ENCODE measurements around the gene GMPPB. TPM values are rescaled to one million over a fixed set of nuclear protein-coding genes. Genes with fewer than 3 reads are reported as not detected.

Gene GMPPB
- total and polyA plus RNA-seq, 4 donors, result 10.8 to 81.2 (median 46.1) TPM

DNA sequence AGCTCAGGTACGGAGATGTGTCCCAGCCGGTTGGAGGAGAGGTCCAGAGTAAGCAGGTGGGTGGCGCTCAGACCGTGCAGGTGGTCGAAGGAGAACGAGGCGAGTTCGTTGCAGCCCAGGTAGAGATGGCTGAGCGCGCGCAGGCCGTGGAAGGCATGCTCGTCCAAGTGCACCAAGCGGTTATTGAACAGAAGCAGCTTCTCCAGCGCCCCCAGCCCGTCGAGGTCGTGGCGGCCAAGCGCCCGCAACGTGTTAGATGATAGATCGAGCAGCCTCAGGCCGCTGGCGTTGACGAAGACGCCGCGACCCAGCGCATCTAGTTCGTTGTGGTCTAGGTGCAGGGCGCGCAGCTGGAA is 4.9 kb downstream of the GMPPB start:
- DNase-seq (peak in 2 of 3 donors; percentile 19 to 27), ATAC-seq (ENCODE audit: insufficient read depth, low FRiP score) (no peak)
- WGBS, 2 donors, result 6 to 10% methylated on average over 33 of the region's 33 CpGs
- Histone ChIP-seq H3K36me3 (ENCODE audit: control insufficient read depth in 4 of 4, insufficient read depth in 4 of 4, low read length in 4 of 4) (peaks cover 0 to 31% (median 17%) of the 10 kb centered on the region in 4 donors), H3K27me3 (ENCODE audit: control insufficient read depth in 3 of 3, insufficient read depth in 3 of 3, low read length in 2 of 3) (no peaks in the 10 kb centered on the region), H3K9me3 (ENCODE audit: control insufficient read depth in 4 of 4, insufficient read depth in 3 of 4, low read length in 3 of 4) (no peaks in the 10 kb centered on the region), H3K27ac (ENCODE audit: low read depth in 1 of 2, low read length in 1 of 2) (peak overlapping the region in 1 of 2 donors; percentile 23), H3K4me3 (peak overlapping the region; percentile 1), H3K9ac (ENCODE audit: insufficient read depth in 1 of 2, low read length in 2 of 2) (no peak overlapping the region), H3K4me1 (ENCODE audit: control insufficient read depth in 5 of 5, insufficient read depth in 5 of 5, low read length in 5 of 5) (peaks cover 0 to 25% (median 11%) of the 10 kb centered on the region in 5 donors)
- TF ChIP-seq, protein P1, sequence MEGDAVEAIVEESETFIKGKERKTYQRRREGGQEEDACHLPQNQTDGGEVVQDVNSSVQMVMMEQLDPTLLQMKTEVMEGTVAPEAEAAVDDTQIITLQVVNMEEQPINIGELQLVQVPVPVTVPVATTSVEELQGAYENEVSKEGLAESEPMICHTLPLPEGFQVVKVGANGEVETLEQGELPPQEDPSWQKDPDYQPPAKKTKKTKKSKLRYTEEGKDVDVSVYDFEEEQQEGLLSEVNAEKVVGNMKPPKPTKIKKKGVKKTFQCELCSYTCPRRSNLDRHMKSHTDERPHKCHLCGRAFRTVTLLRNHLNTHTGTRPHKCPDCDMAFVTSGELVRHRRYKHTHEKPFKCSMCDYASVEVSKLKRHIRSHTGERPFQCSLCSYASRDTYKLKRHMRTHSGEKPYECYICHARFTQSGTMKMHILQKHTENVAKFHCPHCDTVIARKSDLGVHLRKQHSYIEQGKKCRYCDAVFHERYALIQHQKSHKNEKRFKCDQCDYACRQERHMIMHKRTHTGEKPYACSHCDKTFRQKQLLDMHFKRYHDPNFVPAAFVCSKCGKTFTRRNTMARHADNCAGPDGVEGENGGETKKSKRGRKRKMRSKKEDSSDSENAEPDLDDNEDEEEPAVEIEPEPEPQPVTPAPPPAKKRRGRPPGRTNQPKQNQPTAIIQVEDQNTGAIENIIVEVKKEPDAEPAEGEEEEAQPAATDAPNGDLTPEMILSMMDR (IDR thresholded peaks at IDR 0.05; ENCODE audit: control extremely low read depth, extremely low read depth), result no peak

DNA sequence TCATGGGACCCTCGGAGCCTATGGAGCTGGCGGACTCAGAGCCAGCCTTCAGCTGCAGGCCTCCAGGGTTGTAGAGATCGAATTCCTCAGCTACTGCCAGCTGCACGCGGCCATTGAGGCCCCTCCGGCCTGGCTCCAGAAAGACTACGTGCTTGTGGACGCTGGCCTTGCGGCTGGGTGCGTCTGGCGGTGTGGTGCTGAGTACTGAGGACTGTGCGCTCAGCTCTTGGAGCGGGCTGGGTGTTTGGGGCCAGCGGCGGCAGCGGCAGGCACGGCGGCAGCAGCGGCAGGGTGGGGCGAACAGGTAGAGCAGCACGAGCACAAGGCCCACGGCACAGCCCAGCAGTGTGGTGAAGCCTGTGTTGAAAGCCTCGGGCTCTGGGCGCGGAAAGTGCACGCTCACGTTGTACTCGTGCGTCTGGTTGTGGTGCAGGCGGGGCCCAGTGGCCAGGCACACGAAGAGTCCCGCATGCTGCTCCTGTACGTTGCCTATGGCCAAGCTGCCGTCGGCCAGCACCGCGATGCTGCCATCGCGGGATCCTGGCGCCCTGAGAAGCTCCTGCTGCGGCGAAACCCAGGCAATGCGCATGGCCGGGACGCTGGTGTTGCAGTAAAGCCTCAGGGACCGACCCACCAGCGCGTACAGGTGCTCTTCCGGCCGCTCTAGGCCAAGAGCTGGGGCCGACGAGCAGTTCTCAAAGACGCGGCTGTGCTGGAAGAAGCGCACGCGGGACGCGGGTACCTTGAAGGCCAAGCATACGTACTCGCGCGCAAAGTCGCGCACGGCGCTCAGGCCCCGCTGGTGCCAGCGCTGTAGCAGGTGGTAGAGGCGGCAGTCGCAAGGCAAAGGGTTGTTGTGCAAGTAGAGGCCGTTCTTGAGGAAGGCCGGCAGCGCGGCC is 5.5 kb downstream of the GMPPB start:
- Histone ChIP-seq H3K9ac (ENCODE audit: insufficient read depth in 1 of 2, low read length in 2 of 2) (no peak overlapping the region), H3K4me1 (ENCODE audit: control insufficient read depth in 5 of 5, insufficient read depth in 5 of 5, low read length in 5 of 5) (peaks cover 0 to 25% (median 11%) of the 10 kb centered on the region in 5 donors), H3K4me3 (no peak overlapping the region), H3K27ac (ENCODE audit: low read depth in 1 of 2, low read length in 1 of 2) (no peak overlapping the region), H3K27me3 (ENCODE audit: control insufficient read depth in 3 of 3, insufficient read depth in 3 of 3, low read length in 2 of 3) (no peaks in the 10 kb centered on the region), H3K9me3 (ENCODE audit: control insufficient read depth in 4 of 4, insufficient read depth in 3 of 4, low read length in 3 of 4) (no peaks in the 10 kb centered on the region), H3K36me3 (ENCODE audit: control insufficient read depth in 4 of 4, insufficient read depth in 4 of 4, low read length in 4 of 4) (peaks cover 0 to 31% (median 17%) of the 10 kb centered on the region in 4 donors)
- WGBS, 2 donors, result 62 to 70% methylated on average over 69 to 75 of the region's 75 CpGs
- DNase-seq (peak in 1 of 3 donors; percentile 18), ATAC-seq (ENCODE audit: insufficient read depth, low FRiP score) (no peak)
- TF ChIP-seq, protein P1 (IDR thresholded peaks at IDR 0.05; ENCODE audit: control extremely low read depth, extremely low read depth), result no peak

DNA sequence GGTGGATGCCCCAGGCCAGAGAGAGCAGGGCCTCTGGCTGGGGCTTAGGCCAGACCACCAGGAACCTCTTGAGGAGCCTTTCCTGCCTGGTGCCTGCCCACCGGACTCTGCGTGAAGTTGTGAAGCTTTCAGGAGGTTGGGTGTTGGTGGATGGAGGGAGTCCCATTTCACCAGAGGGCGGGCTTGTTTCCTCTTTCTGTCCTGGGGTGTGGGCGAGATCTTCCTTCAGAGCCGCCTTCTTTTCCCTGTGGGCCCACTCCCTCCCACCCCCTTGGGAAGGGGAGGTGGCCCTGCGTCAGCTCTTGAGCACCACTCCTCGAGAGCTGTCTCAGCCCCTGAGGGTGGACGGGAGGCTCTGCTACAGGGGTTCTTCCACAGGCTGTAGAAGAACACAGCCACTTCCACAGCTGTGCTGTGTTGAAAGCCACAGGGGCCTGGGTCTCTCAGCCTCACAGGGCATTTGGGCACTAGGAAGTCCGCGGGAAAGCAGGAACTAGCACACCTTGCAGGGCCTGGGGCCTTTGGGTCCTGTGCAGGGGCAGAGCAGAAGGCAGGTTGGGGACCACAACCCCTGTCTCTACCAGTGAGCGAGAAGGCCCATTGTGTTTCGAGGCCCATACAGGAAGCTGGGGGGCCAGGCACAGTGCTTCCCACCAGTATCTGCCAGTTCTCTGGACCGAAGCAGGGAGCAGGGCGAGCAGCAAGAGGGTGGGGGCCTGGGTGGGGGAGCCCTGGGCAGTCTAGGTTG is 6.4 kb downstream of the GMPPB start:
- Histone ChIP-seq H3K4me3 (no peak overlapping the region), H3K9ac (ENCODE audit: insufficient read depth in 1 of 2, low read length in 2 of 2) (no peak overlapping the region), H3K4me1 (ENCODE audit: control insufficient read depth in 5 of 5, insufficient read depth in 5 of 5, low read length in 5 of 5) (peaks cover 0 to 21% (median 4%) of the 10 kb centered on the region in 5 donors), H3K27me3 (ENCODE audit: control insufficient read depth in 3 of 3, insufficient read depth in 3 of 3, low read length in 2 of 3) (no peaks in the 10 kb centered on the region), H3K9me3 (ENCODE audit: control insufficient read depth in 4 of 4, insufficient read depth in 3 of 4, low read length in 3 of 4) (no peaks in the 10 kb centered on the region), H3K36me3 (ENCODE audit: control insufficient read depth in 4 of 4, insufficient read depth in 4 of 4, low read length in 4 of 4) (peaks cover 0 to 27% (median 17%) of the 10 kb centered on the region in 4 donors), H3K27ac (ENCODE audit: low read depth in 1 of 2, low read length in 1 of 2) (no peak overlapping the region)
- WGBS, 2 donors, result 89 to 91% methylated on average over 13 to 14 of the region's 14 CpGs
- DNase-seq, result no peak
- TF ChIP-seq, protein P1 (IDR thresholded peaks at IDR 0.05; ENCODE audit: control extremely low read depth, extremely low read depth), result no peak
- no peak for ATAC-seq (ENCODE audit: insufficient read depth, low FRiP score)
